K562 (cell line): ENCODE measurements around the gene PYGM.

Experiments used
- ATF7 ChIP-seq: fragments of 450-650 bp; IDR thresholded peaks from 2 replicates; pipeline ENCODE4 v1.7.1; 2014; ENCODE audit warnings: mild to moderate bottlenecking, moderate library complexity
- BRD4 ChIP-seq: fragments of 200-600 bp; sonication (generic); IDR thresholded peaks from 2 replicates; pipeline ENCODE4 v1.6.1; 2017; ENCODE audit warnings: inconsistent platforms
- CEBPZ ChIP-seq: fragments of 150-350 bp; IDR thresholded peaks from 2 replicates; pipeline ENCODE4 v1.6.1; 2014; ENCODE audit warnings: low read depth, mild to moderate bottlenecking, low read length, borderline replicate concordance
- CREB1 ChIP-seq, 2 experiments: sonication (generic) in 1 of 2; formaldehyde crosslinking in 1 of 2; IDR thresholded peaks; 2 replicates each; pipeline versions ENCODE4 v1.6.1 to v1.8.0; 2012 to 2022; ENCODE audit warnings: inconsistent platforms in 1 of 2, mild to moderate bottlenecking in 1 of 2, missing genetic modification reagents in 1 of 2, moderate library complexity in 1 of 2
- EP300 ChIP-seq: IDR thresholded peaks from 2 replicates; pipeline ENCODE4 v1.6.1; 2012; ENCODE audit warnings: low read length, improper control_type of control experiment
- EP400 ChIP-seq: fragments of 450-650 bp; IDR thresholded peaks from 2 replicates; pipeline ENCODE4 v1.6.1; 2017; ENCODE audit warnings: antibody characterized with exemption, mild to moderate bottlenecking, moderate library complexity
- HIVEP1 ChIP-seq: fragments of 250-450 bp; sonication (Bioruptor Pico); IDR thresholded peaks from 2 replicates; pipeline ENCODE4 v1.4.0; 2020; ENCODE audit warnings: mild to moderate bottlenecking
- HNRNPLL ChIP-seq: fragments of 200-400 bp; formaldehyde crosslinking; IDR thresholded peaks from 2 replicates; pipeline ENCODE4 v1.6.1; 2017; ENCODE audit warnings: low read length, low read depth, mild to moderate bottlenecking; ENCODE audit not compliant: poor library complexity, severe bottlenecking
- MTA3 ChIP-seq: fragments of 450-650 bp; formaldehyde crosslinking; IDR thresholded peaks from 2 replicates; pipeline ENCODE4 v1.6.1; 2017; ENCODE audit warnings: mild to moderate bottlenecking, borderline replicate concordance
- POLR2A ChIP-seq: fragments of 450-650 bp; conservative IDR thresholded peaks from 2 replicates; pipeline ENCODE4 v1.6.1; 2016
- SMARCE1 ChIP-seq: fragments of 450-650 bp; IDR thresholded peaks from 2 replicates; pipeline ENCODE4 v1.7.1; 2016; ENCODE audit warnings: mild to moderate bottlenecking
- YY1 ChIP-seq, 3 experiments: IDR thresholded peaks; 2 replicates each; pipeline ENCODE4 v1.6.1; 2011; ENCODE audit warnings: low read length in 2 of 3, mild to moderate bottlenecking in 2 of 3, moderate library complexity in 2 of 3, borderline replicate concordance in 1 of 3, control low read depth in 1 of 3, low read depth in 1 of 3; ENCODE audit not compliant: insufficient read depth in 3 of 3, insufficient replicate concordance in 2 of 3, control insufficient read depth in 1 of 3, insufficient read length in 1 of 3; ENCODE audit errors: extremely low read depth in 1 of 3
- TF ChIP-seq, protein P1 (sequence below), 3 experiments: IDR thresholded peaks in 2 of 3; conservative IDR thresholded peaks in 1 of 3; 2 replicates each; pipeline ENCODE4 v1.5.1; 2011 to 2012; ENCODE audit warnings: low read length in 3 of 3, mild to moderate bottlenecking in 3 of 3, control low read depth in 2 of 3, improper control_type of control experiment in 1 of 3, inconsistent platforms in 1 of 3, low read depth in 1 of 3, mixed read lengths in 1 of 3, moderate library complexity in 1 of 3; ENCODE audit not compliant: insufficient read depth in 2 of 3

DNA sequence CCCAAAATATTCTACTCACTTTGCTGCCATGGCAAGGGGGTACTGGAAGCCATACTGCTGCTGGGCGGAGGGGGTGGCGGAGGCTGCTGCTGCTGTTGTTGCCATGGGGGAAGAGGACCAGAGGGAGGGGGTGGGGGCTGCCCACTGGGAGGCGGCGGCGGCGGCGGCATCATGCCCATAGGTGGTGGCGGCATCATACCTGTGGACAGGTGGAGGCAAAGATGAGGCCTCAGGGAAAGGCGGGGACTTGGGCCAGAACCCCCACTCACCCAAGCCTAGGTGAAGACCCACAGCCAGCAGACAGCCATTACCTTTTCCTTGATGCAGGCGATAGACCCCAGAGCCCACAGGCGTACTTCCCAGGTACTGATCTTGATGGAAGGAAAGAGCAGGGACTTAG is 7.1 kb upstream of the PYGM start:
- TF ChIP-seq MTA3: no peak
- no peak for TF ChIP-seq POLR2A
- no peak for TF ChIP-seq CREB1 (IDR thresholded peaks at IDR 0.05)
- TF ChIP-seq CREB1 (CRISPR knock-in tag; IDR thresholded peaks at IDR 0.05): no peak
- no peak for TF ChIP-seq ATF7
- no peak for TF ChIP-seq EP300
- TF ChIP-seq YY1 (IDR thresholded peaks at IDR 0.05; ENCODE audit: borderline replicate concordance in 1 of 3, control insufficient read depth in 1 of 3, extremely low read depth in 1 of 3, insufficient read depth in 3 of 3, insufficient read length in 1 of 3, insufficient replicate concordance in 2 of 3, low read depth in 1 of 3, low read length in 2 of 3): no peak
- TF ChIP-seq, protein P1, sequence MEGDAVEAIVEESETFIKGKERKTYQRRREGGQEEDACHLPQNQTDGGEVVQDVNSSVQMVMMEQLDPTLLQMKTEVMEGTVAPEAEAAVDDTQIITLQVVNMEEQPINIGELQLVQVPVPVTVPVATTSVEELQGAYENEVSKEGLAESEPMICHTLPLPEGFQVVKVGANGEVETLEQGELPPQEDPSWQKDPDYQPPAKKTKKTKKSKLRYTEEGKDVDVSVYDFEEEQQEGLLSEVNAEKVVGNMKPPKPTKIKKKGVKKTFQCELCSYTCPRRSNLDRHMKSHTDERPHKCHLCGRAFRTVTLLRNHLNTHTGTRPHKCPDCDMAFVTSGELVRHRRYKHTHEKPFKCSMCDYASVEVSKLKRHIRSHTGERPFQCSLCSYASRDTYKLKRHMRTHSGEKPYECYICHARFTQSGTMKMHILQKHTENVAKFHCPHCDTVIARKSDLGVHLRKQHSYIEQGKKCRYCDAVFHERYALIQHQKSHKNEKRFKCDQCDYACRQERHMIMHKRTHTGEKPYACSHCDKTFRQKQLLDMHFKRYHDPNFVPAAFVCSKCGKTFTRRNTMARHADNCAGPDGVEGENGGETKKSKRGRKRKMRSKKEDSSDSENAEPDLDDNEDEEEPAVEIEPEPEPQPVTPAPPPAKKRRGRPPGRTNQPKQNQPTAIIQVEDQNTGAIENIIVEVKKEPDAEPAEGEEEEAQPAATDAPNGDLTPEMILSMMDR (IDR thresholded peaks at IDR 0.05 in 2 of 3, conservative IDR thresholded peaks at IDR 0.05 in 1 of 3; ENCODE audit: insufficient read depth in 2 of 3, low read depth in 1 of 3, low read length in 3 of 3): no peak
- no peak for TF ChIP-seq SMARCE1
- no peak for TF ChIP-seq BRD4
- TF ChIP-seq HIVEP1: no peak
- TF ChIP-seq EP400: no peak
- TF ChIP-seq CEBPZ: no peak
- TF ChIP-seq HNRNPLL: no peak
